Measurements from ENCODE around the gene PIF1. TPM values are rescaled to one million over a fixed set of nuclear protein-coding genes. Genes with fewer than 3 reads are reported as not detected.
"Not testable (repeated sequence)": the region's sequence is repeated elsewhere in the genome, so short reads cannot be mapped to it uniquely, and the experiment has no call there.

Gene PIF1
- total RNA-seq, 1 donor from 2014 or later: 5.4 TPM

DNA sequence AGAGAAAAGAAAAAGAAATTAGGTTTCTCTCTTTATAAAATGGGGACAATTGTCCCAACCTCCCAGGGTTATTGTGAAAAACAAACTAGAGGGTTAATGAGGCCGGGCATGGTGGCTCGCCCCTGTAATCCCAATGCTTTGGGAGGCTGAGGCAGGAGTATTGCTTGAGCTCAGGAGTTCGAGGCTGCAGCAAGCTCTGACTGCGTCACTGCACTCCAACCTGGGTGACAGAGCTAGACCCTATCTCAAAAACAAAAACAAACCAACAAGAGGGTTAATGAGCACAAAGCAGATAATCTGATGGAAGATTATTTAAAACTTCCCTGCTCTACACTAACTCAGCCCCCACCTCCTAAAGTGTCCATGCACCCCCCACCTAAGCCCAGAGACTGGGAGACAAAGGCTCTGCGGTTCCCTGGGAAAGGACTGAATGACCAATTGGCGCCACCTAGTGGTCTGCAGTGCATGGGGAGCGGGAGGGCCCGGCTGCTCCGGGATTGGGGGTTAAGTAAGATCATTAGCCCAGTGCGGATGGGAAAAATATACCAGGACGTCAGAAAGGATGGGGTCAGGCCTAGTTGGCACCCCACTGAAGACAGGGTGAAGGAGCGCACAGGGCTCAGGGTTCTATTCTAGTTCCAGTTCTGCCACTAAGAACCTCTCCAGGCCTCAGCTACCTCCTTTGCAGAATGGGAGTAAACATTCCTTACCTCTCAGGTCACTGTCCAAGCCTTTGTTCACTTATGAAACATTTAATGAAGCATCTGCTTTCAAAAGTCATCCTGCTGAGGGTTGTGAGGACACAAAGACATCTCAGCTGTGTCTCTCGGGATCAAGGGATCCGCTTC, 15.6 kb downstream of the PIF1 start:
- DNase-seq: peak; percentile 83

- no peak for DNase-seq
Observed at GRCh38 chr15:64808785-64809453, 16.5 kb downstream of the PIF1 start.

GRCh38 chr15:64807751-64808222, 17.7 kb downstream of the PIF1 start:
- DNase-seq: no peak

DNA sequence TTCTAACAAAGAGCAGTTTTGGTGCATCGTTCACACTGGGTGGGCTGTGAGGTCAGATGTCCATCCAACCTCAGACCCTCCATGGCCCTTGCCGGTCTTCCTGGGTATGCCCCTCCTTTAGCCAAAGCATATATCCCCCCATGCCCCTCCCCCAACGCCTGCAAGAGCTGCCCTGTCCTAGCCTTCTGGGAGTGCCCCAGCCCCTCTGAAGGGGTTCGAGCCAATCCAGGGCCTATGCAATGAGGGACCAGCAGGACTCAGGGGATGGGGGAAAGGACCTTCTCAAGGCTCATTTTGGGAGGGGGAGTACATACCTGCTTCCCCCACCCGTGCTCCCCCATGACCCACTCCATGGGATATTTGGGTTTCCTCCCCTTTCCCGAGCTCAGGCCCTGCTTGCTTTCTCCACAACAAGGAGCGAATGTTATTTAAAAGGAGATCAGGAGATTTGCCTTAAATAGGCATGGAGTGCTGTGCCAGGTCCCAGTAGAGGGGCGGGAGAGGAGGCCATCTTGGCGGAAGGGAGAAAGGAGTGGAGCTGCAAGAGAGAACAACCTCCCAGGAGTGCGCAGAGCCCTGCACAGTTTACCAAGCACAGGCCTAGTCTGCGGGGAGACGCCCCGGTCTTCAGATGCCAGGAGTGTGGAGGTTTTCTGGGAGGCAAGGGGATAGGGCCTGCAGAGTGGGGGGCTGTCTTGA, 18.2 kb downstream of the PIF1 start:
- DNase-seq: no peak

GRCh38 chr15:64806509-64806908, 18.9 kb downstream of the PIF1 start:
- DNase-seq: no peak

- DNase-seq: no peak
Observed at GRCh38 chr15:64804619-64805018, 20.8 kb downstream of the PIF1 start.

DNA sequence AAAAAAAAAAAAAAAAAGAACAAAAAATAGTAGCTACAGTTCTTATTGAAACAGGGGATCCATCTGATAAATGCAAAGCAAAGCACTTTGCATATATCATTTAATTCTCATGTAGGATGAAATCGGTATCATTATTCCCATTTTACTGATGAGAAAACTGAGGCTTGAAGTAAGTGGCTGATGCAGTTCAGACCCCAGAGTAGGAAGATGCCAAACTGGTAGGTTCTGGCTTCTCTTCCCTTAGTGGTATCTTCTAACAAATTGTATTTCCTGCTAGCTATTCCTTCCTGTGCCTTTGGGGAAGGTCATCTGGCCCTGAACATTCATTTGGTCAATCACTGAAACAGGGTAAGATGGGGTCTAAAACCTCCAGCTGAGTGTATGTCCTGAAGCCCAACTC, 21.9 kb downstream of the PIF1 start:
- no peak for DNase-seq

- no peak for DNase-seq
Observed at GRCh38 chr15:64800476-64800875, 25.0 kb downstream of the PIF1 start.

- DNase-seq: not testable (repeated sequence)
Observed at GRCh38 chr15:64798905-64799304, 26.5 kb downstream of the PIF1 start.

GRCh38 chr15:64795921-64796320, 29.5 kb downstream of the PIF1 start:
- not testable (repeated sequence) for DNase-seq

DNA sequence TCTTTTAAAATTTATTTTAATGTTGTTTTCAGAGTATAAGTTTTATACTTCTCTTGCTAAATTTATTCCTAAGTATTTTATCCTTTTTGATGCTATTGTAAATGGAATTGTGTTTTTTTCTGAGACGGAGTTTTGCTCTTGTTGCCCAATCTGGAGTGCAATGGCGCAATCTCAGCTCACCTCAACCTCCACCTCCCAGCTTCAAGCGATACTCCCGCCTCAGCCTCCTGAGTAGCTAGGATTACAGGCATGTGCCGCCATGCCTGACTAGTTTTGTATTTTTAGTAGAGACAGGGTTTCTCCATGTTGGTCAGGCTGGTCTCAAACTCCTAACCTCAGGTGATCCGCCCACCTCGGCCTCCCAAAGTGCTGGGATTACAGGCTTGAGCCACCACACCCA, 30.1 kb downstream of the PIF1 start:
- not testable (repeated sequence) for DNase-seq

DNA sequence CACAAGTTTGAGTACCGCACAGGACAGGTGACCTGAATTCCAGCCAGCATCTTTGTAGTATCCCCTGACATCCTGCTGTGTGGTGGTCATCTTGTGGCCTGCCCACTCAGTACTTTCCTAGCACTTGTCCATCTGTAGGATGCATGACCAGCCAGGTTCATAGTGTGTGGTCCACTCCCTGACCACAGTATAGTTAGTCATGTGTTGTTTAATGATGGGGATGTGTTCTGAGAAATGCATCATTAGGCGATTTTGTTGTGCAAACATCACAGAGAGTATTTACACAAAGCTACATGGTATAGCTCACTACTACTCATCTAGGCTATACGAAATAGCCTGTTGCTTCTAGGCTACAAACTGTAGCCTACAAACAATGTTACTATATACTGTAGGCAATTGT, 33.2 kb downstream of the PIF1 start:
- DNase-seq: no peak

DNA sequence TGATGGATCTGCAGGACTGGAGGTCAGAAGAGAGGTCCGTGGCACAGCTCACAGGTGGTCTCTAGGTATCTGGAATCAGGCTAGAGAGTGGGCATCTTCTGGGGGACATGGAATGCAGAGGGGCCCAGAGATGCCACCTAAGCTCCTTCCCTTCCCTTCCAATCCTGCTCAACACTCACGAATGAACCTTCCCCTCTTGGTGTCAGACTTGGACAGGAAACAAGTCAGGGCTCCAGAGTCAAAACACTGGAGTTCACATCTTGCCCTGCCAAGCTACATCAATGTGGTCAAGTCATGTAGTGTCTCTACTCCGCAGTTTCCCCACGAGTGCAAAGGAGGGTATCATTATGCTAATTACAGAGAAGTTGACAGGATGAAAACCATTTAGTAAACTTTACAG, 34.0 kb downstream of the PIF1 start:
- no peak for DNase-seq

DNA sequence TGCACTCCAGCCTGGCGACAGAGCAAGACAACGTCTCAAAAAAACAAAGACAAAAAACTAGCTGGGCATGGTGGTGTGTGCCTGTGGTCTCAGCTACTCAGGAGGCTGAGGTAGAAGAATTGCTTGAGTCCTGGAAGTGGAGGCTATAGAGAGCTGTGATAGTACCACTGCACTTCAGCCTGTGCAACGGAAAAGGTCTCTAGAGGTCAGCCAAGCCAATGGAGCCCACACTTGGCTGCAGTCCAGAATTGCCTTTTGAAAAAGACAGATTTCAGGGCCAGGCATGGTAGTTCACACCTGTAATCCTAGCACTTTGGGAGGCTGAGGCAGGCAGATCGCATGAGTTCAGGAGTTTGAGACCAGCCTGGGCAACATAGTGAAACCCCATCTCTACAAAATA, 41.7 kb downstream of the PIF1 start:
- DNase-seq: no peak

DNA sequence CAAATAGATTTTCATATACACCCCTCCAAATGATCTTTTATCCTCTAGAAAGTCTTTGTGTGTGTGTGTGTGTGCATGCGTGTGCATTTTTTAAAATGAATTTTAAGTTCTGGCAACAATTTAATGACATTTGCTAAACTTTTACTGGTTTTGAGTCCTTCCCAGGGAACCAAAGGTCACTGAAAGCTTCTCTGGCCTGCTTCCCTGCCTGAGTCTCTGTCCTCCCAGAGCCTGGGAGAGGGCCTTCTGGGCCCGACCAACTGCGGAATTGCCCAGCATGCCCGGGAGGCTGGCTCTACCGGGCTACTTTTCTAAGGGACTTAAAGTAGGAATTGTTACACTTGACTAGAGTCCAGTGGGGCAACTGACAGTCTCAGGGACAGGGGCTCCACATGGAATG, 42.7 kb downstream of the PIF1 start:
- no peak for DNase-seq

DNA sequence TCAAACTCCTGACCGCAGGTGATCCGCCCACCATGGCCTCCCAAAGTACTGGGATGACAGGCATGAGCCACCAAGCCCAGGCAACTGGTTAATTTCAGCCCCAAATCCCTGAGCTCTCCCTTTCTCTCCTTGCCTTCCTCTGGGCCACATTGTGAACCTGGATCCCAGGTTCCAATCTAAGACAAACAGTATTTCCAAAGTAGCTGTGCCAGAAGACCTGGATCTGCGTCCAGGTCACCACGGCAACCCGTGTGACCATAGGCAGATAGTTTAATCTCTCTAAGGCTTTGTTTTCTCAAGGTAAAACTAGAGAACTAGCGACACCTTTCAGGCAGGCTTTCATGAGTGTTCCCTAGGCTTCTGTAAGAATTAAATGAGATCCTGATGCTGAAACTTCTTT, 44.1 kb downstream of the PIF1 start:
- no peak for DNase-seq

- DNase-seq: no peak
Observed at GRCh38 chr15:64780600-64781156, 44.8 kb downstream of the PIF1 start.

DNA sequence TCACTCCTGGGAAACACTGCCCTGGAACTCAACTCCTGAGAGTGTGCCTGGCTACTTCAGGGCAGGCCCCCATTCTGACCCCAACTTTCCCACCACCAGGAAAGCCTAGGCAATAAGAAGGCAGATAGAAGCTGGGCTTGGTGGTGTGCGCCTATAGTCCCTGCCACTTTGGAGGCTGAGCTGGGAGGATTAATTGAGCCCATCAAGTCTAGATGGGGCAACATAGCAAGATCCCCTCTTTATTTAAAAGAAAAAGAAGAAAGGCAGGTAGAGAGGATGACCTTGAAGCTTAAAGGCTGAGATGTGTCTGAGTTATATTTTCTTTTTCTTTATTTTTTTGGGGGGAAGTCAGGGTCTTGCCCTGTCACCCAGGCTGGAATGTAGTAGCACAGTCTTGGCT, 45.8 kb downstream of the PIF1 start:
- no peak for DNase-seq

GRCh38 chr15:64779024-64779423, 46.4 kb downstream of the PIF1 start:
- DNase-seq: no peak

- no peak for DNase-seq
Observed at GRCh38 chr15:64776402-64776786, 49.1 kb downstream of the PIF1 start.

GRCh38 chr15:64775551-64776401, 49.7 kb downstream of the PIF1 start, which contains the start of gene RBPMS2:
Gene RBPMS2 (minus strand): TSS chr15:64775589. CDS start chr15:64775319, 270 bp downstream.
- DNase-seq: no peak

All from dermis blood vessel endothelial cell (primary cell).